Smooth muscle cell of the pulmonary artery (primary cell): Measurements from ENCODE around the gene HFE. TPM values are rescaled to one million over a fixed set of nuclear protein-coding genes. Genes with fewer than 3 reads are reported as not detected.

Source experiments
- total RNA-seq: library from RNA; depleted of rRNA; stranded (reverse); fragments of >200 nt; gene quantifications from 2 replicates; pipeline ENCODE4 v1.2.3, GENCODE V29; 2014

The HFE gene
- 20.3 and 29.6 TPM in 2 replicates for total RNA-seq

DNA sequence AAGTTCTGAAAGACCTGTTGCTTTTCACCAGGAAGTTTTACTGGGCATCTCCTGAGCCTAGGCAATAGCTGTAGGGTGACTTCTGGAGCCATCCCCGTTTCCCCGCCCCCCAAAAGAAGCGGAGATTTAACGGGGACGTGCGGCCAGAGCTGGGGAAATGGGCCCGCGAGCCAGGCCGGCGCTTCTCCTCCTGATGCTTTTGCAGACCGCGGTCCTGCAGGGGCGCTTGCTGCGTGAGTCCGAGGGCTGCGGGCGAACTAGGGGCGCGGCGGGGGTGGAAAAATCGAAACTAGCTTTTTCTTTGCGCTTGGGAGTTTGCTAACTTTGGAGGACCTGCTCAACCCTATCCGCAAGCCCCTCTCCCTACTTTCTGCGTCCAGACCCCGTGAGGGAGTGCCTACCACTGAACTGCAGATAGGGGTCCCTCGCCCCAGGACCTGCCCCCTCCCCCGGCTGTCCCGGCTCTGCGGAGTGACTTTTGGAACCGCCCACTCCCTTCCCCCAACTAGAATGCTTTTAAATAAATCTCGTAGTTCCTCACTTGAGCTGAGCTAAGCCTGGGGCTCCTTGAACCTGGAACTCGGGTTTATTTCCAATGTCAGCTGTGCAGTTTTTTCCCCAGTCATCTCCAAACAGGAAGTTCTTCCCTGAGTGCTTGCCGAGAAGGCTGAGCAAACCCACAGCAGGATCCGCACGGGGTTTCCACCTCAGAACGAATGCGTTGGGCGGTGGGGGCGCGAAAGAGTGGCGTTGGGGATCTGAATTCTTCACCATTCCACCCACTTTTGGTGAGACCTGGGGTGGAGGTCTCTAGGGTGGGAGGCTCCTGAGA is at the start of gene HFE:
TSS of gene HFE (plus strand) at position 146 of the 832 bp plus-strand sequence. CDS start at position 158, 12 bp downstream.

Other genes with a start within 250 kb of the HFE start
- not detected in 2 replicates for gene SLC17A3, start 213.2 kb upstream of the HFE start, total RNA-seq
- gene SLC17A2, start 156.7 kb upstream of the HFE start, total RNA-seq, result 0.07 TPM in 1 of 2 replicates, not detected in the other
- gene TRIM38, start 124.6 kb upstream of the HFE start, total RNA-seq, result 7.5 and 10.2 TPM in 2 replicates